SK-N-MC (cell line): ENCODE data around the gene WDR31.

Experiments used
- EZH2 ChIP-seq: fragments of 200-600 bp; sonication (generic); IDR thresholded peaks from one replicate; pipeline ENCODE4 v1.6.1; 2017; ENCODE audit warnings: antibody characterized with exemption
- POLR2AphosphoS5 ChIP-seq: IDR thresholded peaks from 2 replicates; pipeline ENCODE4 v1.6.1; 2012; ENCODE audit warnings: mild to moderate bottlenecking, low read depth, low read length, borderline replicate concordance

GRCh38 chr9:113387560-113388230, 47.6 kb upstream of the WDR31 start:
- TF ChIP-seq POLR2AphosphoS5, result no peak
- no peak for TF ChIP-seq EZH2
